PC-9 (cell line): ENCODE measurements around the gene HTRA1. TPM values are rescaled to one million over a fixed set of nuclear protein-coding genes. Genes with fewer than 3 reads are reported as not detected.

ENCODE experiments used
- BruUV-seq: library from RNA; stranded (reverse); fragments of 400-500 nt; replicated peaks from 2 replicates; lab custom pipeline; 2021; lab: Mats Ljungman, UMichigan
- CTCF ChIA-PET: fragments of 300-600 bp; sonication (Branson Sonifier 250); formaldehyde crosslinking; loops from one replicate; lab custom pipeline; 2022; ENCODE audit warnings: antibody characterized with exemption; lab: Charles Lee
- POLR2A ChIA-PET: fragments of 300-600 bp; sonication (Branson Sonifier 250); formaldehyde crosslinking; loops from one replicate; lab custom pipeline; 2022; ENCODE audit warnings: antibody characterized with exemption; ENCODE audit not compliant: unreplicated experiment; lab: Charles Lee
- DNase-seq, 2 experiments: peaks; one replicate each; pipeline versions ENCODE4 v3.0.0 to v3.0.0-alpha.2; 2015 to 2022; ENCODE audit warnings: mixed read lengths in 1 of 2
- H2AFZ ChIP-seq: fragments of 200-600 bp; sonication (generic); 2 replicates; pipeline ENCODE4 v1.8.1; 2017; ENCODE audit warnings: antibody characterized with exemption
- H3F3A ChIP-seq: fragments of 200-600 bp; sonication (generic); 2 replicates; pipeline ENCODE4 v1.8.1; 2017; ENCODE audit warnings: antibody characterized with exemption, mild to moderate bottlenecking, low read depth; ENCODE audit not compliant: insufficient read depth
- H3K27ac ChIP-seq: fragments of 200-600 bp; sonication (generic); 2 replicates; pipeline ENCODE4 v1.6.1; 2016; ENCODE audit warnings: mixed run types
- H3K27me3 ChIP-seq: fragments of 200-600 bp; sonication (generic); 2 replicates; pipeline ENCODE4 v1.6.1; 2016; ENCODE audit warnings: low read depth, mixed run types; ENCODE audit not compliant: insufficient read depth
- H3K36me3 ChIP-seq: fragments of 200-600 bp; sonication (generic); 2 replicates; pipeline ENCODE4 v1.6.1; 2016; ENCODE audit warnings: low read depth, mixed run types
- H3K4me1 ChIP-seq: fragments of 200-600 bp; sonication (generic); replicated peaks from 2 replicates; pipeline ENCODE4 v1.6.1; 2016; ENCODE audit warnings: mixed run types; ENCODE audit not compliant: insufficient read depth
- H3K4me2 ChIP-seq: fragments of 200-600 bp; sonication (generic); 2 replicates; pipeline ENCODE4 v1.6.1; 2017; ENCODE audit warnings: mixed run types
- H3K4me3 ChIP-seq: fragments of 200-600 bp; sonication (generic); 2 replicates; pipeline ENCODE4 v1.6.1; 2016; ENCODE audit warnings: mixed run types
- H3K79me2 ChIP-seq: fragments of 200-600 bp; sonication (generic); 2 replicates; pipeline ENCODE4 v1.6.1; 2017; ENCODE audit warnings: low read depth, mixed run types
- H3K9me2 ChIP-seq: fragments of 200-600 bp; sonication (generic); 2 replicates; pipeline ENCODE4 v1.8.1; 2017; ENCODE audit warnings: mild to moderate bottlenecking; ENCODE audit not compliant: insufficient read depth
- H3K9me3 ChIP-seq: fragments of 200-600 bp; sonication (generic); 2 replicates; pipeline ENCODE4 v1.8.1; 2016; ENCODE audit warnings: low read depth; ENCODE audit not compliant: insufficient read depth
- H4K20me1 ChIP-seq: fragments of 200-600 bp; sonication (generic); 2 replicates; pipeline ENCODE4 v1.8.1; 2017; ENCODE audit not compliant: insufficient read depth
- CTCF ChIP-seq: fragments of 200-600 bp; sonication (generic); conservative IDR thresholded peaks from 2 replicates; pipeline ENCODE4 v1.6.1; 2017; ENCODE audit warnings: mixed run types, antibody characterized with exemption, mild to moderate bottlenecking, moderate library complexity
- EZH2 ChIP-seq: fragments of 200-600 bp; sonication (generic); IDR thresholded peaks from 2 replicates; pipeline ENCODE4 v1.8.0; 2017; ENCODE audit warnings: antibody characterized with exemption, low read depth
- intact Hi-C: fragments of 100-400 bp; cut with micrococcal nuclease; formaldehyde crosslinking; loops from one replicate; pipeline ENCODE4 v1.10.0; 2022; ENCODE audit not compliant: unreplicated experiment
- total RNA-seq: library from RNA; stranded (reverse); gene quantifications from 2 replicates; pipeline ENCODE4 v1.2.3, GENCODE V29; 2021

Gene HTRA1
- total RNA-seq, 1 experiment from 2014 or later, result 18.0 TPM

GRCh38 chr10:122515022-122515424 lies 53.7 kb downstream of the HTRA1 start:
- Histone ChIP-seq H3F3A (no peaks in the 10 kb centered on the region), H3K79me2 (no peaks in the 10 kb centered on the region), H4K20me1 (no peaks in the 10 kb centered on the region), H3K9me3 (no peaks in the 10 kb centered on the region), H3K27ac (no peak overlapping the region), H3K4me1 (no peaks in the 10 kb centered on the region), H3K36me3 (no peaks in the 10 kb centered on the region), H3K9me2 (no peaks in the 10 kb centered on the region), H3K27me3 (no peaks in the 10 kb centered on the region), H3K4me2 (no peak overlapping the region), H3K4me3 (no peak overlapping the region), H2AFZ (no peak overlapping the region)
- no TSS peak for BruUV-seq
- no peak for DNase-seq
- TF ChIP-seq EZH2 (no peak), CTCF (no peak)
- ChIA-PET POLR2A (interaction anchor here (0.7 kb wide), 1 partner anchor 81 kb away, joined by 7 read pairs; no protein-coding TSS in a partner anchor), CTCF (interaction anchor here (0.9 kb wide), 1 partner anchor 82 kb away, joined by 3 read pairs; no protein-coding TSS in a partner anchor)
- intact Hi-C loops, result no loop called here

- Histone ChIP-seq H3K79me2 (no peaks in the 10 kb centered on the region), H3K36me3 (no peaks in the 10 kb centered on the region), H3K4me2 (no peak overlapping the region), H2AFZ (no peak overlapping the region), H3K9me3 (no peaks in the 10 kb centered on the region), H3K4me3 (no peak overlapping the region), H3K27ac (no peak overlapping the region), H3K27me3 (no peaks in the 10 kb centered on the region), H4K20me1 (no peaks in the 10 kb centered on the region), H3K4me1 (no peaks in the 10 kb centered on the region), H3F3A (no peaks in the 10 kb centered on the region), H3K9me2 (no peaks in the 10 kb centered on the region)
- no peak for DNase-seq
- CTCF ChIA-PET, result no interaction called here
- no peak for TF ChIP-seq CTCF
- no peak for TF ChIP-seq EZH2
- POLR2A ChIA-PET, result interaction anchor here (0.7 kb wide), 1 partner anchor 82 kb away, joined by 7 read pairs; no protein-coding TSS in a partner anchor
- BruUV-seq, result no TSS peak
- intact Hi-C loops, result no loop called here
Observed at GRCh38 chr10:122515588-122516231, 54.4 kb downstream of the HTRA1 start.

GRCh38 chr10:122516734-122517133 lies 55.4 kb downstream of the HTRA1 start:
- Histone ChIP-seq H3K79me2 (no peaks in the 10 kb centered on the region), H3K9me2 (no peaks in the 10 kb centered on the region), H3K4me2 (no peak overlapping the region), H3K9me3 (no peaks in the 10 kb centered on the region), H3F3A (no peaks in the 10 kb centered on the region), H3K4me1 (no peaks in the 10 kb centered on the region), H2AFZ (no peak overlapping the region), H3K36me3 (no peaks in the 10 kb centered on the region), H3K27me3 (no peaks in the 10 kb centered on the region; the same call in 1 of the 2 replicates), H3K27ac (no peak overlapping the region), H3K4me3 (no peak overlapping the region), H4K20me1 (no peaks in the 10 kb centered on the region)
- CTCF ChIA-PET, result interaction anchor here (0.6 kb wide), 1 partner anchor 47 kb away, joined by 8 read pairs; no protein-coding TSS in a partner anchor
- intact Hi-C loops, result no loop called here
- POLR2A ChIA-PET, result no interaction called here
- BruUV-seq, result no TSS peak
- no peak for TF ChIP-seq EZH2
- TF ChIP-seq CTCF, result no peak
- no peak for DNase-seq
